OCI-LY7 (cell line): Measurements from ENCODE around the gene PPFIA4.

Source experiments
- CTCF ChIP-seq: fragments of 200-600 bp; sonication (generic); conservative IDR thresholded peaks from 2 replicates; pipeline ENCODE4 v1.5.1; 2014; ENCODE audit warnings: mild to moderate bottlenecking, antibody characterized with exemption, low read length, moderate library complexity, mixed read lengths
- EZH2phosphoT487 ChIP-seq: fragments of 200-600 bp; sonication (generic); IDR thresholded peaks from 2 replicates; pipeline ENCODE4 v1.6.1; 2018; ENCODE audit warnings: low read depth, borderline replicate concordance, mild to moderate bottlenecking, mixed run types, antibody characterized with exemption, low read length, moderate library complexity, mixed read lengths

GRCh38 chr1:203077367-203077766, 51.1 kb downstream of the PPFIA4 start:
- TF ChIP-seq CTCF = no peak
- TF ChIP-seq EZH2phosphoT487 = no peak
